Renal pelvis (tissue), 4 donors: ENCODE results near the gene ITPRID1. TPM values are rescaled to one million over a fixed set of nuclear protein-coding genes. Genes with fewer than 3 reads are reported as not detected.

Experiments used
- DNase-seq: peaks from one replicate; pipeline ENCODE4 v3.0.0-alpha.2; 2013
- polyA plus RNA-seq, 3 donors: library from polyadenylated mRNA; unstranded; fragments of 120-200 nt; gene quantifications; one replicate each; pipeline ENCODE4 v1.2.1, GENCODE V29; 2013; ENCODE audit not compliant: insufficient read length in 3 of 3

The ITPRID1 gene
- polyA plus RNA-seq, 3 donors, result not detected

- no peak for DNase-seq
Observed at GRCh38 chr7:31695859-31696614, 182.1 kb downstream of the ITPRID1 start.

GRCh38 chr7:31699050-31699449 lies 185.2 kb downstream of the ITPRID1 start:
- DNase-seq, result no peak

- DNase-seq, result no peak
Observed at GRCh38 chr7:31702354-31702753, 188.5 kb downstream of the ITPRID1 start.

GRCh38 chr7:31705377-31705776 lies 191.5 kb downstream of the ITPRID1 start:
- DNase-seq, result no peak

- no peak for DNase-seq
Observed at GRCh38 chr7:31707089-31707488, 193.2 kb downstream of the ITPRID1 start.

Other genes starting within 250 kb of the ITPRID1 start
- gene NEUROD6, start 173.4 kb upstream of the ITPRID1 start, polyA plus RNA-seq, result not detected
- gene PPP1R17, start 173.1 kb downstream of the ITPRID1 start, polyA plus RNA-seq, result not detected